Uterus (tissue), 2 donors: ENCODE measurements around the gene RPS18.

Experiments used
- CTCF ChIP-seq, 4 experiments: fragments of 200-600 bp in 2 of 4; fragments of 450-650 bp in 2 of 4; sonication (generic) in 2 of 4; IDR thresholded peaks; one replicate each; pipeline ENCODE4 v1.5.1; 2016 to 2019; ENCODE audit warnings: antibody characterized with exemption in 4 of 4, mild to moderate bottlenecking in 2 of 4, moderate library complexity in 1 of 4
- POLR2A ChIP-seq, 2 donors: fragments of 450-650 bp; IDR thresholded peaks; one replicate each; pipeline ENCODE4 v1.6.1; 2016; ENCODE audit warnings: antibody characterized with exemption in 2 of 2, mild to moderate bottlenecking in 1 of 2, moderate library complexity in 1 of 2

- no peak for TF ChIP-seq CTCF (IDR thresholded peaks at IDR 0.05)
- no peak for TF ChIP-seq POLR2A (IDR thresholded peaks at IDR 0.05)
Observed at GRCh38 chr6:33264015-33264414, 7.9 kb upstream of the RPS18 start.
